ENCODE measurements around the gene LANCL1.

DNA sequence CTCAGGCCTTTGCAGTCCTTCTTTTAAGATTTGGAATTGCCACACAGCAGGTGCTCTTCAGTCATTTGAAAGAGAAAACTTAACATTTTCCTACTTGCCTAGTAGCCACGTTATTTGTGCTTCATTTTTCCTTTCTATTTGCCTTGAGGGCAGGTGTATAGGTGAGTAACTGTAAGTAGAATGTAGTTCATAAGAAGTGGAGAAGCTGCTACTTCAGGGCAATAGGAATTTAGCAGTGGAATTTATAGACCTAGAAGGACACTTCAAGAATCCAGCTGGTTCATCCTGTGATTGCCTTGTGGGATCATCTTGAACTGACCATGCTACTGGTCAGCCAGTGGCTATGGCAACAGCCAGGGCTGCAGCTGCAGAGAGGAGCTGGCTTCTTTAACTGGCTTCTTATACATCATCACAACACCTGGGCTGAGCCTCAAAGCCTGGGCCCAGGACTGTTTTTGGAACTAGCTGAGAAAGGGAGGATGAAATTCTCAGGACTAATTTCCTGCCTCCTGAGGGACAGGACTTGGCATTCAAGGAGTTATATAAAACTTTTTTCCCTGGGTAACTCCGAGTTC lies 5.1 kb upstream of the LANCL1 start:
- no peak for TF ChIP-seq POLR2A (IDR thresholded peaks at IDR 0.05)
- TF ChIP-seq CTCF (IDR thresholded peaks at IDR 0.05): no peak
